ENCODE data around the gene TEX2. TPM values are rescaled to one million over a fixed set of nuclear protein-coding genes. Genes with fewer than 3 reads are reported as not detected.

Gene TEX2
- total RNA-seq, 1 donor from 2014 or later: 20.7 TPM

DNA sequence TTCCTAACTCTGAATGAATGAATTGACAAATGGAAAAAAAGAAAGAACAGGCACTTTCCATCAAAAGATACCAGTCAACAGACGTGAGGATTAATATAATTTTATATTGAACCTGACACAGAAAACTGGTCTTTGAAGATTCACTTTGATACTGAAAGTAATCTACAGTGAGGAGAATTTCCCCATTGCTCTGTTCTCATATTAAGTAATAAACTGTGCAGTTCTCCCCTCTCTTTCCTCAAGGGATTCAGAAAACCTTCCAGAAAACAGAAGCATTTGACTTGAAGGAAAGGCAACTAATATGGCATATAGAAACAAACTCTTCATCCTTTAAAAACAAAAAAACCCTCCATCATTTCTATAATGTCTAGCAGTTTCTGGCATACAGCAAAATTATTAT, 2.2 kb downstream of the TEX2 start:
- no peaks in the 10 kb centered on the region for H3K9me3 Mint-ChIP-seq
- H3K27ac Mint-ChIP-seq: no peak overlapping the region
- no peaks in the 10 kb centered on the region for H3K27me3 Mint-ChIP-seq (ENCODE audit: low read depth)
- H3K4me3 Mint-ChIP-seq (ENCODE audit: low read depth): no peak overlapping the region
- peaks cover 30% of the 10 kb centered on the region for H3K4me1 Mint-ChIP-seq (ENCODE audit: low read depth)
- intact Hi-C loops (cut with micrococcal nuclease): loop anchor here (5.0 to 10.0 kb wide), 3 partner anchors 59 to 236 kb away; partner anchors contain the start of genes ERN1 and ICAM2
- peaks cover 7% of the 10 kb centered on the region for H3K36me3 Mint-ChIP-seq (ENCODE audit: low read depth)
- no peak for DNase-seq (ENCODE audit: low spot score)

DNA sequence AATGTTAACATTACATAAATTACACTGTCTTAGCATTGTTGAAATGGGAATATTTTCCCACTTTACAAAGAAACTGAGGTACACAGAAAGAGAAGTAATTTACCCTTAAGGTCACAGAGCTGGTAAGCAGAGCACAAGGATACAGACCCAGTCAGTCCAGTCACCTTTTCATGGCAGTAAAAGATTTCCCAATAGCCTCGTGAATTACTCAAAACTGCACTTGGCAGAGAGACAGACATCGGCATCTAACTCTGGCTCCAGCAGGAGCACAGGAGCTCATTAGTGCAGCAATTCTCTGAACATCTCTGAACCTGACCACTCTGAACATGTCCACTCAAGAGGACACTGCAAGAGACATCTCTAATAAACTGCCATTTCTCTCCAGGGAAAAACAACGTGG, 3.1 kb downstream of the TEX2 start:
- H3K9me3 Mint-ChIP-seq: no peaks in the 10 kb centered on the region
- intact Hi-C loops (cut with micrococcal nuclease): loop anchor here (5.0 to 10.0 kb wide), 3 partner anchors 58 to 235 kb away; partner anchors contain the start of genes ERN1 and ICAM2
- H3K4me1 Mint-ChIP-seq (ENCODE audit: low read depth): peaks cover 30% of the 10 kb centered on the region
- no peak overlapping the region for H3K4me3 Mint-ChIP-seq (ENCODE audit: low read depth)
- DNase-seq (ENCODE audit: low spot score): no peak
- no peaks in the 10 kb centered on the region for H3K27me3 Mint-ChIP-seq (ENCODE audit: low read depth)
- H3K27ac Mint-ChIP-seq: no peak overlapping the region
- H3K36me3 Mint-ChIP-seq (ENCODE audit: low read depth): peaks cover 7% of the 10 kb centered on the region

DNA sequence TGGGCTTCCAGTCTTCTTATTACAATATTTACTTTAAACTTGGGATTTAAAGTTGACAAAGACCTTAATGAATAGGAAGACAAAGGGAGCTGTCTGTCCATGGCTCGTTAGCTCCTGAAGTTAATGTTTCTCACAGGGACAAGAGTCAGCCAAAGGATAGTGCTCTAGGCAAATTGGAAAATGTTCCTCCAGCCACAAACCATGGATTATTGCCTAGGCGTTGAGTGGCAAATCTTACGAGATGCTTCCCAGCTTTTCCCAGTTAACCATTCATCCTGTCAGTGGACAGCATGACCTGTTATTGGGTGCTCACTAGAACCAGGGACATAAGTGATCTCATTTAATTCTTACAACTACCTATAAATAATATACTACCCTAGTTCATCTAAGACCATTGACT, 3.6 kb downstream of the TEX2 start:
- Mint-ChIP-seq H3K9me3 (no peaks in the 10 kb centered on the region), H3K36me3 (ENCODE audit: low read depth) (peaks cover 7% of the 10 kb centered on the region), H3K27ac (no peak overlapping the region), H3K27me3 (ENCODE audit: low read depth) (no peaks in the 10 kb centered on the region), H3K4me1 (ENCODE audit: low read depth) (peaks cover 30% of the 10 kb centered on the region), H3K4me3 (ENCODE audit: low read depth) (no peak overlapping the region)
- intact Hi-C loops (cut with micrococcal nuclease): no loop called here
- no peak for DNase-seq (ENCODE audit: low spot score)

DNA sequence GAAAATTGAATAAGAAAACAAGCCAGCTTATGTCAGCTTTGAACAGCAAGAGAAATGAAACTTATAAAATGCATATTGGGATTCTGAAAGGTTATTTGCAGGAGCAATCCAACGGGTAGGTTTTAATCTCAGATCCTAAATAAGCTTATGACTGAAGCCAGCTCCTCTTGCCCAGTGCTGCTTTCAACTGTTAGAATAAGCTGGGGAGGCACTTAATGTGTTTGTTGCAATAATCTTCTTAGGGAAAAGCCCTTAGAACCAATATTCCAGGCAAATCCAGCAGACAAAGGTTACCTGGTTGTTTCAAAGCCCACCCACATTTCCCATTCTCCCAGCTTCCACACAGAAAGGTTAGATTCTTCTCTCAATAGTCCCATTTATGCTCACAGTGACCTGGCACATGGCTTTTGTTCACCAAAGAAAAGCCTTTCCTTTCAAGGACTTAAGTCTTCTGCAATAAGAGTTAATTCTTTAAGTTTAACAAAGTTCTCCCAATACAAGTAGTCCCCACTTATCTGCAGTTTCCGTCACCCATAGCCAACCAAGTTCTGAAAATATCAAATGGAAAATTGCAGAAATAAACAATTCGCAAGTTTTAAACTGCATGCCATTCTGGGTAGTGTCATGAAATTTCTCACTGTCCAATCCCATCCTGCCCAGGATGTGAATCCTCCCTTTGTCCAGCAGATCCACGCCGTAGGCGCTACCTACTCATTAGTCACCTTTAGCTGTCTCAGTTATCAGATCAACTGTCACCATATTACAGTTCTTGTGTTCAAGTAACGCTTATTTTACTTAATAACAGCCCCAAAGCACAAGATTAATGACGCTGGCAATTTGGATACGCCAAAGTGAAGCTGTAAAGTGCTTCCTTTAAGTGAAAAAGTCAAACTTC, 5.9 kb downstream of the TEX2 start:
- peaks cover 7% of the 10 kb centered on the region for H3K36me3 Mint-ChIP-seq (ENCODE audit: low read depth)
- H3K4me3 Mint-ChIP-seq (ENCODE audit: low read depth): no peak overlapping the region
- H3K9me3 Mint-ChIP-seq: no peaks in the 10 kb centered on the region
- no peak for DNase-seq (ENCODE audit: low spot score)
- peaks cover 18% of the 10 kb centered on the region for H3K4me1 Mint-ChIP-seq (ENCODE audit: low read depth)
- intact Hi-C loops (cut with micrococcal nuclease): no loop called here
- H3K27ac Mint-ChIP-seq: no peak overlapping the region
- no peaks in the 10 kb centered on the region for H3K27me3 Mint-ChIP-seq (ENCODE audit: low read depth)

DNA sequence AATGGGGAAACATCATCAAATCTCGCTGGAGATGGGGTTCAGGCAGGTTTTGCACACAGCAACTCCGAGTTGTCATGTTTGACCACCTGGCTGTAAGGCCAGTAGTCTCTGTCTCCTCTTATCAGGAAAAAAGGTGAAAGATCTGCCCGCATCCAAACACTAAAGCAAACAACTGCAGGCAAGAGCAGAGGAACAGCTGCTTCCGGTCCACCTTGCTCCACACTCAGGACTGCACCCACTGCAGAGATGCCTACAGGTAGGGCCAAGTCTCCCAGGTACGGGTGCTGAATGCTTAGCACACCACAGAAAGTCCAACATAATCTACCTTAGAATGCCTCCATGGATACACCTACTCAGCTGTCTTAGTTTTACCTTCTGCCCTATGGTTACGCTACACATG, 7.3 kb downstream of the TEX2 start:
- no peak overlapping the region for H3K27ac Mint-ChIP-seq
- H3K4me1 Mint-ChIP-seq (ENCODE audit: low read depth): peaks cover 9% of the 10 kb centered on the region
- DNase-seq (ENCODE audit: low spot score): no peak
- H3K9me3 Mint-ChIP-seq: no peaks in the 10 kb centered on the region
- peaks cover 4% of the 10 kb centered on the region for H3K36me3 Mint-ChIP-seq (ENCODE audit: low read depth)
- intact Hi-C loops (cut with micrococcal nuclease): no loop called here
- H3K4me3 Mint-ChIP-seq (ENCODE audit: low read depth): no peak overlapping the region
- no peaks in the 10 kb centered on the region for H3K27me3 Mint-ChIP-seq (ENCODE audit: low read depth)

DNA sequence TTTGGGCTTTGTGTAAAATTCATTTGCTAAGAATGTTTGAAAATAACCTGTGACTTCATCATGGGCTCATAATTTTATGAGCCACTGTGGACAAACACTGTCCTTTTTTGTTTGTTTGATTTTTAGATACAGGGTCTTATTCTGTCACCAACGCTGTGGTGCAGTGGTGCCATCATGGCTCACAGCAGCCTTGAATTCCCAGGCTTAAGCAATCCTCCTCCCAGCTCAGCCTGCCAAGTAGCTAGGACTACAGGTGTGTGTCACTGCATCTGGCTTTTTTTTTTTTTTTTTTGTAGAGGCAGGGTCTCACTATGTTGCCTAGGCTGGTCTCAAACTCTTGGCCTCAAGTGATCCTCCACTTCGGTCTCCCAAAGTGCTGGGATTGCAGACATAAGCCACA, 8.3 kb downstream of the TEX2 start:
- intact Hi-C loops (cut with micrococcal nuclease): no loop called here
- Mint-ChIP-seq H3K27me3 (ENCODE audit: low read depth) (no peaks in the 10 kb centered on the region), H3K9me3 (no peaks in the 10 kb centered on the region), H3K4me1 (ENCODE audit: low read depth) (peaks cover 3% of the 10 kb centered on the region), H3K36me3 (ENCODE audit: low read depth) (no peaks in the 10 kb centered on the region), H3K27ac (no peak overlapping the region), H3K4me3 (ENCODE audit: low read depth) (no peak overlapping the region)
- DNase-seq (ENCODE audit: low spot score): no peak

DNA sequence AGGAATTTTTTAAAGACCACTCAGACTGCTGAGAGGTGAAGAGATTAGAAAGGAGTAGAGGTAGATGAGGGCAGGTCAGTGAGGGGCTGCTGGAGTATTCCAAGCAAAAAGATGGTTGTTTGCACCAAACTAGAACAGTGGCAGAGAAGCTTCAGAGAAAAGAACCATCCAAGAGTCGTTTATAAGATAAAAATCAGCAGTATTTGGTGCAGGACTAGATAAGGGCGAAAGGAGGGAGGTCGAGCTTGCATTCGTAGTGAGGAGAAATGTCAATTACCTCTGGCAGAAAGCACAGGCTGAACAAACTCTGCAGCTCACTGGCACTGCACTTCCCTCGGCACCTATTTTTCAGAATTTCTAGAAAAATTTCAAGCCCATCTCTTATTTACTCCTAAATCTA, 9.6 kb downstream of the TEX2 start:
- Mint-ChIP-seq H3K27me3 (ENCODE audit: low read depth) (no peaks in the 10 kb centered on the region), H3K36me3 (ENCODE audit: low read depth) (no peaks in the 10 kb centered on the region), H3K4me3 (ENCODE audit: low read depth) (no peak overlapping the region), H3K9me3 (no peaks in the 10 kb centered on the region), H3K4me1 (ENCODE audit: low read depth) (peaks cover 3% of the 10 kb centered on the region), H3K27ac (no peak overlapping the region)
- DNase-seq (ENCODE audit: low spot score): no peak
- intact Hi-C loops (cut with micrococcal nuclease): no loop called here

DNA sequence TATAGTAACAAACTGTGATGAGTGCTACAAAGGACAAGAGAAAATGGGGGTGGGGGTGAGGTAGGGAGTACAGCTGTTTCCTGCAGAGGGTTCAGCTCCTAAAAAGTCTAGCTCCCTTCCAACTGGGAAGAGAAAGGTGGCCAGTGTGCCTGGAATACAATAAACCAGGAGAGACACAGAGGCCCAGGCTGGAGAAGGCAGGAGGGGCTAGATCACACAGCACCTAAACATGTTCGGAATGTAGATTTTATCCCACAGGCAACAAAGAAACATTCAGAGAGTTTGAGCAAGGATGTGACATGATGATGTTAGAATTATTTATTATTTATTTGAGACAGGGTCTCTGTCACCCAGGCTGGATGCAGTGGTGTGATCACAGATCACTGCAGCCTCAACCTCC, 10.2 kb downstream of the TEX2 start:
- no peaks in the 10 kb centered on the region for H3K27me3 Mint-ChIP-seq (ENCODE audit: low read depth)
- intact Hi-C loops (cut with micrococcal nuclease): no loop called here
- H3K4me1 Mint-ChIP-seq (ENCODE audit: low read depth): peaks cover 3% of the 10 kb centered on the region
- no peak for DNase-seq (ENCODE audit: low spot score)
- no peaks in the 10 kb centered on the region for H3K36me3 Mint-ChIP-seq (ENCODE audit: low read depth)
- H3K9me3 Mint-ChIP-seq: no peaks in the 10 kb centered on the region
- no peak overlapping the region for H3K27ac Mint-ChIP-seq
- no peak overlapping the region for H3K4me3 Mint-ChIP-seq (ENCODE audit: low read depth)

DNA sequence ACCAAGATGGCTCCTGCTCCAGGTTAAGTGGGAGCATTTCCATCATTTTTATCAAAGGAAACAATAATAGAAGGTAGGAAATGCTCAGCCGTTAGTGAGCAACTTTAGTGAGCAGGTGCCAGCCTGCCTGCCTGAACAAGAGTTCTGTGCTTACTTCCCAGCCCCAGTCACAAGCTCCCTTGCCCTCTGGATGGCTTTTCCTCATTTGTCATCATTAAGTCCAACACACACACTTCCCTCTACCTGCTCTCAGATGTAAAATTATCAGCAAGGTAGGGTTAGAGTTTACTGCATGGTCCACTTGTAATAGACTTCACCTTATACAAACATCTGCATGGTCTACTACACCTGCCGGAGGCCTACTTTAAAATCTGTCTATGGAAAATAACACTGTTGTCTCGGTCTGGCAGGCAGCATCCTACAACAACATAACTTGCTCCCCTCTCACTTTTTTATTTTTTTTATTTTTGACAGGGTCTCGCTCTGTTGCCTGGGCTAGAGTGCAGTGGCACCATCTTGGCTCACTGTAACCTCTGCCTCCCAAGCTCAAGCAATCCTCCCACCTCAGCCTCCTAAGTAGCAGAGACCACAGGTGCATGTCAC, 12.7 kb downstream of the TEX2 start:
- no peak for DNase-seq (ENCODE audit: low spot score)
- peaks cover 3% of the 10 kb centered on the region for H3K36me3 Mint-ChIP-seq (ENCODE audit: low read depth)

DNA sequence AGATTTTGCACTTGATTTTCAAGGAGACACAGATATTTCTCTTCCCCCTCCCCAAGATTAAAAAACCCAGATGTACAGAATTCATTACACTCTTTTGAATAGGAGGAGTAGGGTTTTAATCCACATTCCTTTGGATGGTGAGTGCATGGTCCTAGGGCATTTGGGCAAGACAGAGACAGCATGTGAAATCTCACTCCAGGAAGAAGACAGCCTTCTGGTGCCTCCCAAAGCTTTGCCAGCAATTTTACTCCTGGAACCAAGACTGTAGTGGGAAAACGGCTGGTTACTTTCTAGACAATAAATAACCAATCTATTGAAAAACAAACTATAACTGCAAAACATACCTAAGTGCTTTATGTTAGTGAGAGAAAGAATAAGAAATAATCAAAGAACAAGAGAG, 15.2 kb downstream of the TEX2 start:
- DNase-seq (ENCODE audit: low spot score): no peak
- Mint-ChIP-seq H3K4me3 (ENCODE audit: low read depth) (no peak overlapping the region), H3K27me3 (ENCODE audit: low read depth) (no peaks in the 10 kb centered on the region), H3K4me1 (ENCODE audit: low read depth) (peaks cover 2% of the 10 kb centered on the region), H3K36me3 (ENCODE audit: low read depth) (peaks cover 3% of the 10 kb centered on the region), H3K27ac (no peak overlapping the region), H3K9me3 (no peaks in the 10 kb centered on the region)
- intact Hi-C loops (cut with micrococcal nuclease): no loop called here

More for the DNA sequence above, 12.7 kb downstream of the TEX2 start:
- Mint-ChIP-seq H3K27ac (no peak overlapping the region), H3K4me1 (ENCODE audit: low read depth) (peaks cover 2% of the 10 kb centered on the region), H3K27me3 (ENCODE audit: low read depth) (no peaks in the 10 kb centered on the region), H3K9me3 (no peaks in the 10 kb centered on the region), H3K4me3 (ENCODE audit: low read depth) (no peak overlapping the region)
- intact Hi-C loops (cut with micrococcal nuclease): no loop called here

DNA sequence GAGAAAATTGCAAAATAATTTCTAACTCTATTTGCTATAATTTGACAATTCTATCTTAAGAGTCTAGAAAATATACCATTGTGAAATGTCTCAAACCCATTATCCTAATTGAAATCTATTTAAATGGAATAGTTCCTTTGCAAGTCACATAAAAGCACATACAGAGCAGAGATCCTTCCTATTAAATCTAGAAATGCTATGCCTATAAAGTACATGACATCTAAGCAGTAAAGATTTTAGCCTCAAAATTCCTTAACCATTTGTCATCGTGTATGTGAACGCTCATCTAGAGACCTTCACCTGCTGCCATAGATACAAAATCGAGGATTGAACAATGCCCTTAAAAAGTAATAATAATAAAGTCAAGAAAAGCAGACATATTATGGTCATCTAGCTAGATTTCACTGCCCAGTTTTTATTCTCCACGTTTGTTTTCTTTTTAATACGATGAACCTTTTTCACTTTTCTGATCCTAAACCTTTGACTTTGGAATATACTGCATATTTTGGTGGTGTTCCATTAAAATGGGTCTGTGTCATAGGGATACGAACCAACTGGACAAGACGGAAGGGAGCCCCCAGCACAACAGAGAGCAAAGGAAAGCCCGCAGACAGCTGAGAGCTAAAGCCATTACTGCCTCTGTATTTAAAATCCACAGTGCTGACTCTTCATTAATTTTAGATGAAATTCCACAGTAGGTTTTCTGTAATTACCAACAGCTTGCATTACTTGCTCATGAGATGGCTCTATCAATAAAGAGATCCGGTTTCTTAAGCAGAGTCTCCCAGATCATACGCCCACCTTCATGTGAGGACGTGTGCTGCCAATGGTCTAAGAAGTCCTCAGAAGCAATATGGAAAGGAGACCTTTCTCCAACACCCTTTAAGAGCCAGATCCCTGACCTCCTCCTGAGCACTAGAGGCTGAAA, 17.6 kb downstream of the TEX2 start:
- Mint-ChIP-seq H3K27ac (no peak overlapping the region), H3K27me3 (ENCODE audit: low read depth) (no peaks in the 10 kb centered on the region), H3K36me3 (ENCODE audit: low read depth) (peaks cover 3% of the 10 kb centered on the region), H3K4me3 (ENCODE audit: low read depth) (no peak overlapping the region), H3K4me1 (ENCODE audit: low read depth) (peaks cover 3% of the 10 kb centered on the region), H3K9me3 (no peaks in the 10 kb centered on the region)
- intact Hi-C loops (cut with micrococcal nuclease): no loop called here
- no peak for DNase-seq (ENCODE audit: low spot score)

DNA sequence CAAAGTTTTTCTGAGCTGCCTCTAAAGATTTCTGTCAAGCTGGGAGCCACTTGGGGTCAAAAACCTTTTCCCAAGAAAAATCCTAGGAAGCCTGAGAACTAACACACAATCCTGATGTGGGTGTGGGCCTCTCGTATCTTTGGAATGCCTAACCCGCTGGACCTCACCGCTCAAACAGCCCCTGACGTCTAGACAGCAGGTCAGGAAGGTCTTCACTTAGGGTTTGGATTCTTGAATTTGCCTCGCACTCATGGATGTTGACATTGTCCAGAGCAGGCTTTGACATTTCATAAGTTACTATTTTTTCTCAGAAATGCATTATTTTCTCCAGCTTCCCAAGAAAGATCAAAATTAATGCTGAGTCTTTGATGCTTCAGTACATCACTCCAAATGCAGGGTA, 18.9 kb downstream of the TEX2 start:
- peaks cover 5% of the 10 kb centered on the region for H3K4me1 Mint-ChIP-seq (ENCODE audit: low read depth)
- H3K9me3 Mint-ChIP-seq: no peaks in the 10 kb centered on the region
- H3K4me3 Mint-ChIP-seq (ENCODE audit: low read depth): no peak overlapping the region
- no peak overlapping the region for H3K27ac Mint-ChIP-seq
- peaks cover 3% of the 10 kb centered on the region for H3K36me3 Mint-ChIP-seq (ENCODE audit: low read depth)
- intact Hi-C loops (cut with micrococcal nuclease): no loop called here
- H3K27me3 Mint-ChIP-seq (ENCODE audit: low read depth): no peaks in the 10 kb centered on the region
- no peak for DNase-seq (ENCODE audit: low spot score)
